ENCODE data around the gene VWF.

- TF ChIP-seq, protein P1, sequence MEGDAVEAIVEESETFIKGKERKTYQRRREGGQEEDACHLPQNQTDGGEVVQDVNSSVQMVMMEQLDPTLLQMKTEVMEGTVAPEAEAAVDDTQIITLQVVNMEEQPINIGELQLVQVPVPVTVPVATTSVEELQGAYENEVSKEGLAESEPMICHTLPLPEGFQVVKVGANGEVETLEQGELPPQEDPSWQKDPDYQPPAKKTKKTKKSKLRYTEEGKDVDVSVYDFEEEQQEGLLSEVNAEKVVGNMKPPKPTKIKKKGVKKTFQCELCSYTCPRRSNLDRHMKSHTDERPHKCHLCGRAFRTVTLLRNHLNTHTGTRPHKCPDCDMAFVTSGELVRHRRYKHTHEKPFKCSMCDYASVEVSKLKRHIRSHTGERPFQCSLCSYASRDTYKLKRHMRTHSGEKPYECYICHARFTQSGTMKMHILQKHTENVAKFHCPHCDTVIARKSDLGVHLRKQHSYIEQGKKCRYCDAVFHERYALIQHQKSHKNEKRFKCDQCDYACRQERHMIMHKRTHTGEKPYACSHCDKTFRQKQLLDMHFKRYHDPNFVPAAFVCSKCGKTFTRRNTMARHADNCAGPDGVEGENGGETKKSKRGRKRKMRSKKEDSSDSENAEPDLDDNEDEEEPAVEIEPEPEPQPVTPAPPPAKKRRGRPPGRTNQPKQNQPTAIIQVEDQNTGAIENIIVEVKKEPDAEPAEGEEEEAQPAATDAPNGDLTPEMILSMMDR (IDR thresholded peaks at IDR 0.05; ENCODE audit: low read length): no peak
- no peak for TF ChIP-seq EZH2 (IDR thresholded peaks at IDR 0.05; ENCODE audit: borderline replicate concordance, low read length)
Observed at GRCh38 chr12:6172862-6173261, 48.4 kb upstream of the VWF start.

All from OCI-LY1 (cell line).